Uterus (tissue), 4 donors: ENCODE measurements around the gene NPTXR. TPM values are rescaled to one million over a fixed set of nuclear protein-coding genes. Genes with fewer than 3 reads are reported as not detected.

Experiments used
- DNase-seq, 2 donors: peaks; one replicate each; pipeline ENCODE4 v3.0.0-alpha.2; 2019 to 2020
- H3K27ac ChIP-seq, 2 donors: fragments of 200-600 bp; sonication (generic); 1 replicate in 1 of 2; 2 replicates in 1 of 2; pipeline ENCODE4 v1.5.1; 2016 to 2018
- H3K27me3 ChIP-seq, 2 donors: fragments of 200-600 bp; sonication (generic); one replicate each; pipeline ENCODE4 v1.5.1; 2018 to 2019; ENCODE audit warnings: control low read depth in 1 of 2
- H3K36me3 ChIP-seq, 2 donors: fragments of 200-600 bp; sonication (generic); one replicate each; pipeline ENCODE4 v1.5.1; 2019; ENCODE audit warnings: control low read depth in 1 of 2
- H3K4me1 ChIP-seq, 2 donors: fragments of 200-600 bp; sonication (generic); one replicate each; pipeline ENCODE4 v1.5.1; 2018 to 2019; ENCODE audit warnings: control low read depth in 1 of 2
- H3K4me3 ChIP-seq, 2 donors: fragments of 200-600 bp; sonication (generic); 1 replicate in 1 of 2; 2 replicates in 1 of 2; pipeline ENCODE4 v1.5.1; 2018 to 2019; ENCODE audit warnings: mild to moderate bottlenecking in 1 of 2
- H3K9me3 ChIP-seq, 2 donors: fragments of 200-600 bp; sonication (generic); one replicate each; pipeline ENCODE4 v1.5.1; 2019; ENCODE audit warnings: control low read depth in 1 of 2
- CTCF ChIP-seq, 4 experiments: fragments of 200-600 bp in 2 of 4; fragments of 450-650 bp in 2 of 4; sonication (generic) in 2 of 4; IDR thresholded peaks; one replicate each; pipeline ENCODE4 v1.5.1; 2016 to 2019; ENCODE audit warnings: antibody characterized with exemption in 4 of 4, mild to moderate bottlenecking in 2 of 4, moderate library complexity in 1 of 4
- POLR2A ChIP-seq, 2 donors: fragments of 450-650 bp; IDR thresholded peaks; one replicate each; pipeline ENCODE4 v1.6.1; 2016; ENCODE audit warnings: antibody characterized with exemption in 2 of 2, mild to moderate bottlenecking in 1 of 2, moderate library complexity in 1 of 2
- intact Hi-C: fragments of 100-400 bp; cut with DNase I; formaldehyde crosslinking; loops from one replicate; pipeline ENCODE4 v1.15.1; 2023; ENCODE audit warnings: low total_unique reads
- total RNA-seq, 4 donors: library from RNA; depleted of rRNA in 3 of 4; stranded (reverse); fragments of >200 nt in 3 of 4; gene quantifications; one replicate each; pipeline versions ENCODE4 v1.1.0 to v1.2.4, GENCODE V29; 2014 to 2023
- donor health status: DM: yes; HTN: yes; CAD: no.

The NPTXR gene
- total RNA-seq, 4 donors from 2014 or later: 1.8 to 24.1 (median 10.0) TPM

DNA sequence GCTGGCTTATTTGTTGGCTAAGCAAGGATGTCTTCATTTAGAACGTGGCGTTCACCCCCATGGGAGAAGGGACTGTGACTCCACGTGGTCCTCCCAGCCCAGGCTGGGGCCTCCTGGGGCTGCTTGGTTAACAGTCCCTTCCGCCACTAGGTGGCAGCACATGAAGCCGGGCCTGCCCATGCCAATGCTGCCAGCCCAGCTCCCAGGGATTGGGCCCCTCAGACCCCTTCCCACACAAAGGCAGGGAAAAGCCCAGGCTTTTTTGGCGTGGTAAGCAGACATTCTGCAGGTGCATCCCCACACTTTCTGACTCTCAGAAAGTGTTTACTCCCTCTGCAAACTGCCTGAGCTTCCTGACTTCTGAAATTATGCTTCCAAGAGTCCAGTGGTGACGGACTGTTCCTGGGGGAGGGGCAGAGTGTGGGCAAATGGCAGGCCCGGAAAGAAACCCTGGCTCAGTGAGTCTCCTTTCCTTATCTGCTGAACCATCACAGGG lies 25.1 kb upstream of the NPTXR start:
- H3K27ac ChIP-seq: peak overlapping the region in 1 of 2 donors; percentile 22
- DNase-seq: peak; percentile 74 to 76
- H3K4me3 ChIP-seq: no peak overlapping the region
- H3K36me3 ChIP-seq: no peaks in the 10 kb centered on the region
- intact Hi-C loops: loop anchor here (10.0 kb wide), 2 partner anchors 106 to 256 kb away; no protein-coding TSS in a partner anchor
- H3K4me1 ChIP-seq: peaks cover 6 to 25% of the 10 kb centered on the region in 2 donors
- no peak for TF ChIP-seq POLR2A (IDR thresholded peaks at IDR 0.05)
- peak; percentile 85 to 91 (median 88) for TF ChIP-seq CTCF (IDR thresholded peaks at IDR 0.05)
- no peaks in the 10 kb centered on the region for H3K9me3 ChIP-seq
- no peaks in the 10 kb centered on the region for H3K27me3 ChIP-seq

- intact Hi-C loops: loop anchor here (10.0 kb wide), 2 partner anchors 106 to 256 kb away; no protein-coding TSS in a partner anchor
- DNase-seq: peak in 1 of 2 donors; percentile 11
- no peak overlapping the region for H3K27ac ChIP-seq
- TF ChIP-seq POLR2A (IDR thresholded peaks at IDR 0.05): no peak
- TF ChIP-seq CTCF (IDR thresholded peaks at IDR 0.05): no peak
- H3K9me3 ChIP-seq: no peaks in the 10 kb centered on the region
- H3K4me1 ChIP-seq: peaks cover under 1 to 25% of the 10 kb centered on the region in 2 donors
- H3K36me3 ChIP-seq: no peaks in the 10 kb centered on the region
- no peaks in the 10 kb centered on the region for H3K27me3 ChIP-seq
- H3K4me3 ChIP-seq: no peak overlapping the region
Observed at GRCh38 chr22:38868286-38868721, 24.5 kb upstream of the NPTXR start.

- TF ChIP-seq CTCF (IDR thresholded peaks at IDR 0.05): no peak
- TF ChIP-seq POLR2A (IDR thresholded peaks at IDR 0.05): no peak
- Histone ChIP-seq H3K4me3 (no peak overlapping the region), H3K27ac (no peak overlapping the region), H3K9me3 (no peaks in the 10 kb centered on the region), H3K27me3 (no peaks in the 10 kb centered on the region), H3K4me1 (peaks cover 0 to 25% of the 10 kb centered on the region in 2 donors), H3K36me3 (no peaks in the 10 kb centered on the region)
- peak in 1 of 2 donors; percentile 14 for DNase-seq
- intact Hi-C loops: loop anchor here (10.0 kb wide), 2 partner anchors 107 to 257 kb away; no protein-coding TSS in a partner anchor
Observed at GRCh38 chr22:38867471-38868285, 23.9 kb upstream of the NPTXR start.

GRCh38 chr22:38867124-38867455 lies 23.3 kb upstream of the NPTXR start:
- Histone ChIP-seq H3K9me3 (no peaks in the 10 kb centered on the region), H3K27me3 (no peaks in the 10 kb centered on the region), H3K36me3 (no peaks in the 10 kb centered on the region), H3K4me3 (no peak overlapping the region), H3K4me1 (peaks cover 0 to 25% of the 10 kb centered on the region in 2 donors), H3K27ac (no peak overlapping the region)
- intact Hi-C loops: loop anchor here (10.0 kb wide), 2 partner anchors 108 to 258 kb away; no protein-coding TSS in a partner anchor
- no peak for TF ChIP-seq CTCF (IDR thresholded peaks at IDR 0.05)
- TF ChIP-seq POLR2A (IDR thresholded peaks at IDR 0.05): no peak
- DNase-seq: no peak
